ENCODE results near the gene ZNF358. TPM values are rescaled to one million over a fixed set of nuclear protein-coding genes. Genes with fewer than 3 reads are reported as not detected.
"Not testable (repeated sequence)": the region's sequence is repeated elsewhere in the genome, so short reads cannot be mapped to it uniquely, and the experiment has no call there.

The ZNF358 gene
- total RNA-seq, 2 donors from 2014 or later = 75.3 to 82.4 TPM

DNA sequence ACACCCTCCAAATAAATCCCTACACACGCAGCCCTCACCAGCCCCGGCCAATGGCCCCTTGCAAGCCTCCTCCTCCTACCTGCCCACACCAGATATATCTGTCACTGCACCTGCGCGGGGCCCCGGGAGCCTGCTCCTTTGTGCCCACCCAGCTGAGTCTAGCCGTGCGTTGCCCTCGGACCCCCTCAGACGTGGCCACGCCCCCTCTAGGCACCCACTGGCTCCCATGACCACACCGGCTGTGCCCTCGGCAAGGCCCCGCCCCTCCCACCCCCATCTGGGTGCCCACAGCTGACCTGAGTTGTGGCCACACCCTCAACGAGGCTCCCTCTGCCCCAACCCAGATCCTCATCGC lies 13.3 kb downstream of the ZNF358 start:
- ATAC-seq (no peak), DNase-seq (no peak)
- intact Hi-C loops (cut with DNase I) = loop anchor here in 1 of 2 donors (10.0 kb wide), 1 partner anchor 134 kb away; no protein-coding TSS in a partner anchor

DNA sequence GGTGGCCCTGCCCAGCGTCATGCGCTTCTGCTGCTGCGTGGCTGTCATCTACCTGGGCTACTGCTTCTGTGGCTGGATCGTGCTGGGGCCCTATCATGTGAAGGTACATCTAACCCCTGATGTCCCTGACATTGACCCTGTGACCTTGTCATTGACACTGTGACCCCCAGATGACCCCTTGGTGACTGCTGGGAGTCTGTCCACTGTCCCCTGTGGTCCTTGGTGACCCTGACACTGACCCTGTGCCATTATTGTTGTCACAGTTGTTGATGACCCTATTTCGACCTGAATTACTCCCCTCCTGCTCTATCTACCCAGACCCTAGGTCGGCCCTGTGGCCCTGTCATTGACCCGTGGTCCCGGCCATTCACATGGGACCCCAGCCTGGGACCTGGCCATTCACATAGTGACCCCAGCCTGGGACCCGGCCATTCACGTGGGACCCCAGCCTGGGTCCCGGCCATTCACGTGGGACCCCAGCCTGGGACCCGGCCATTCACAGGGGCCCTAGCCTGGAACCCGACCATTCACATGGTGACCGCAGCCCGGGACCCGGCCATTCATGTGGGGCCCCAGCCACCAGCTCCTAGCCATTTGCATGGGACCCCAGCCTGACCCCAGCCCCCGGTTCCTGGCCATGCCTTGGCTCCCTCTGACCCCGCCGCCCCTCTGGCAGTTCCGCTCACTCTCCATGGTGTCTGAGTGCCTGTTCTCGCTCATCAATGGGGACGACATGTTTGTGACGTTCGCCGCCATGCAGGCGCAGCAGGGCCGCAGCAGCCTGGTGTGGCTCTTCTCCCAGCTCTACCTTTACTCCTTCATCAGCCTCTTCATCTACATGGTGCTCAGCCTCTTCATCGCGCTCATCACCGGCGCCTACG lies 13.9 kb downstream of the ZNF358 start:
- DNase-seq (no peak), ATAC-seq (no peak)
- intact Hi-C loops (cut with DNase I) = loop anchor here in 1 of 2 donors (10.0 kb wide), 1 partner anchor 135 kb away; no protein-coding TSS in a partner anchor

DNA sequence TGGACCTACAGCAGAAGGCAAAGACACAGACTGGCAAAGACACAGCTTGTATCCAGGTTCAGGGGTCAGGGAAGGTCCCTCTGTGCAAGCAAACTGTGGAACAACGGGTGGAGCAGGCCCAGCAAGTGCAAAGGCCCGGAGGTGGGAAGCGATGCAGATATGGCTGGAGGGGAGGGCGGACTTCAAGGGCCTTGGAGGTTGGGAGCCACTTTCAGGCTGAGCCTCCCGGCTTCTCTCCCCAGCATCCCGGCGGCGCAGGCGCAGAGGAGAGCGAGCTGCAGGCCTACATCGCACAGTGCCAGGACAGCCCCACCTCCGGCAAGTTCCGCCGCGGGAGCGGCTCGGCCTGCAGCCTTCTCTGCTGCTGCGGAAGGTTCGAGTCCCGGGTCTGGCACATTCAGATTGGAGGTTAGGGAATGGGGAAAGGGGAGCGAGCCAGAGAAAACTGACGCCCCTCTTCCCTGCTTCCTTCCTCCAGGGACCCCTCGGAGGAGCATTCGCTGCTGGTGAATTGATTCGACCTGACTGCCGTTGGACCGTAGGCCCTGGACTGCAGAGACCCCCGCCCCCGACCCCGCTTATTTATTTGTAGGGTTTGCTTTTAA lies 17.5 kb downstream of the ZNF358 start:
- intact Hi-C loops (cut with DNase I) = no loop called here
- ATAC-seq = peak in 1 of 2 donors; percentile 28

DNA sequence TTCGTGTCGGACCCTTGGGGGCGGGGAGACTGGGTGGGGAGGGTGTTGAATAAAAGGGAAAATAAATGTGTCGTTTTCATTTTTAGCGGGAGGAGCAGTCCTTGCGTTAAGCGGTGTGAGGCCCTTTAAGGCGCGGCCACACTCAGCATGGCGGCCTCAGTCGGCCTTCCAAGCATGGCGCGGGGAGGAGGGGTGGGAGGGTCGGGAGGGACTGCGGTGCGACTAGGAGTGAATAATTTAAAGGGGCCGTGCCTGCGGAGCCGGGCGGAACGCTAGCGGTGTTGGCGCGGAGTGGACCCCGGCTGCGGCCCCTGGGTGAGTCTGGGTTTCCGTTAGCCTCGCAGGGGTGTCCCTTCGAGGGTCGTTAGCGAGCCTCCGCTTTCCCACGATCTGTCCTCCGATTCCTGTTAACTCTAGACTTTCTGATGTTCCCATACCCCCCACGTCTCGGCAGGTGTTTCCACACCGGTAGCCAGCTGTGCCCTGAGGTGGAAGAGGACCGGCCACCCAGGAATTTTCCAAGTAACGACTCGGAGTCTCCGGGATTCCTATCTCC lies 18.1 kb downstream of the ZNF358 start:
- DNase-seq (peak; percentile 89), ATAC-seq (peak; percentile 83 to 84)
- intact Hi-C loops (cut with DNase I) = no loop called here

More for the DNA sequence above, 17.5 kb downstream of the ZNF358 start:
- DNase-seq = peak; percentile 86

DNA sequence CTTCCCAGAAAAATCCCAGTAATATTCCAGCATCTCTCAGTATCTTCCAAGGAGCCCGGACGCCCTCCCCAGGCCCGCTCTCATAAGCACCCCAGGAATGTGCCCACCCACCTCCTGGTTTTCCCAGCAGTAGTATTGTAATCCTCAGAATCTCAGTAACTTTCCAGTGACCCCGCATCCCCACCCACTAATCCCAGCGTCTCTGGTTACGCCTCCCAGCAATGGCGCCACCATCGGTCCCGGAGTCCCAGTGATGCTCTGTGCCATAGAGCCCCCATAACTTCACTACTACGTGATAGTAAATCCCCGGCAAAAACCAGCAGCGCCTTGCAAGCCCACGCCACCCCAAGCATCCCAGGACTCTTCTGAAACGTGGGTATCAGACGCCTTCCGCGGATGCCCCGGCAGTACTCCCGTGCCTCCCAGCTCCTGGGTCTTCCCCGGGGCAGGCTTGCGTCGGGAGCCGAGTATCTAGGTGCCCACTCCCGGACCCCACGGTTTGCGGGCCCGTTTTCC lies 18.7 kb downstream of the ZNF358 start:
- DNase-seq (peak; percentile 77), ATAC-seq (peak; percentile 47 to 62)
- intact Hi-C loops (cut with DNase I) = no loop called here

DNA sequence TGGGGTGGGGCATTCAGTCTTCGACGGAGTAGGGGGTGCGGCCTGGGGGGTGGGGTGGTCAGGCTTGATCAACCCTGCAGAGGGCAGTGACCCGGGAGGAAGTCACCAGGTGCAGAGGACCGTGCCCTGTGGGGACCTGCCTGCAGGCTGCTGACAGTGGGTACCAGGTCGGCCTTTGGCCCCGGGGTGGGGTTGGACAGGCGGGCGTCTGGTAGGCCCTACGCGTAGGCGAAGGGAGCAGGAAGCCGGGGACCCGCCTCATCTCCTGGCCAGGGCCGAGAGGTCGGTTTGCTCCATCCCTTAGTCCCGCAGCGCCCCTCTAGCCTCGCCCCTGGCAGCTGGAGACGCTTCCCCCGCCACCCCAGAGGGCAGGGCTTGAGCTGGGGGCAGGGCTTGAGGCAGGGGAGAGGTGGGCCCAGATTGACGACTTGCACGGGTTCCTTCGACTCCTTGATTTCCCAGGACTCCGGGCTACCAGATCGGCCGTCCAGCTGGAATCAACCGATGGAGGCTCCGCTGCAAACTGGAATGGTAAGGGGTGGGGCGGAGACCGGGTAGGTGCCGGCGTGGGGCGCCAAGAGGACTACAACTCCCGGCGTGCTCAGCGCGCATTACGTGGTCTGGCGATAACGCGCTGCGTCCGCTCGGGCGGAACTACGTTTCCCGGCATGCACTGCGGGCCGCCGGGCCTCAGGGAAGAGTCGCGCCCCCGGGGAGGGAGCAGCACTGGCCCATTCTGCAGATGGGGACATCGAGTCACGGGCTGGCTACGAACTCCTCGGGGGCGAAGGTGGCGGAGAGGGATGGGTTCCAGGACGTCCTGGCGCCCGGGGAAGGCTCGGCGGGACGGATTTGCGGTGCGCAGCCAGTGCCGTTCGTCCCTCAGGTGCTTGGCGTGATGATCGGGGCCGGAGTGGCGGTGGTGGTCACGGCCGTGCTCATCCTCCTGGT lies 19.4 kb downstream of the ZNF358 start, which contains the start of gene PNPLA6:
Gene PNPLA6 (plus strand): TSS at position 671 of the 951 bp plus-strand sequence. CDS start 72 bp downstream, at position 743.
- ATAC-seq = peak; percentile 86 to 87
- intact Hi-C loops (cut with DNase I) = no loop called here
- DNase-seq = peak; percentile 97

DNA sequence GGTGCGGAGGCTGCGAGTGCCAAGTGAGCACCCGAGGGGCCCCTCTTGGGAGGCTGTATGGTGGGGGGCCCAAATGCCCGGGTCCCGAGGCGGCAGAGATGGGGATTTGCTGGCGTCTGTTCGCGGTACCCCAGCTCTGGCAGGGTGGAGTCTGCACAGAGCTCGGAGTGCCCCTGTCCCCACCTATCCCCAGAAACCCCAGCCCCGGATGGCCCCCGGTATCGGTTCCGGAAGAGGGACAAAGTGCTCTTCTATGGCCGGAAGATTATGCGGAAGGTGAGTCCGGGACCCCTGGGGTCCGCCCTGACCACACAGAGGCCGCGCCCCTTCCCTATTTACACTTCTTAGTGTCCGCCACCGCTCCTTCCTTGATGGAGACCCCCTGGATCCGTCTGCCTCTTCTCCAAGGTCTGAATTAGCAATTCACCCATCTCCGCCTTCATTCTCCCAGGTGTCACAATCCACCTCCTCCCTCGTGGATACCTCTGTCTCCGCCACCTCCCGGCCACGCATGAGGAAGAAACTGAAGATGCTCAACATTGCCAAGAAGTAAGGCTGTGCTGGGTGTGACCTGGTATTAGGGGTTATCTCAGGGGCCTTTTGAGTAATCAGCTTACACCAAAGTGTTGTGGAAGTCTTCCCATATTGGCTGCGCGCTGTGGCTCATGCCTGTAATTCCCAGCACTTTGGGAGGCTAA lies 20.2 kb downstream of the ZNF358 start:
- intact Hi-C loops (cut with DNase I) = no loop called here
- no peak for ATAC-seq
- no peak for DNase-seq

DNA sequence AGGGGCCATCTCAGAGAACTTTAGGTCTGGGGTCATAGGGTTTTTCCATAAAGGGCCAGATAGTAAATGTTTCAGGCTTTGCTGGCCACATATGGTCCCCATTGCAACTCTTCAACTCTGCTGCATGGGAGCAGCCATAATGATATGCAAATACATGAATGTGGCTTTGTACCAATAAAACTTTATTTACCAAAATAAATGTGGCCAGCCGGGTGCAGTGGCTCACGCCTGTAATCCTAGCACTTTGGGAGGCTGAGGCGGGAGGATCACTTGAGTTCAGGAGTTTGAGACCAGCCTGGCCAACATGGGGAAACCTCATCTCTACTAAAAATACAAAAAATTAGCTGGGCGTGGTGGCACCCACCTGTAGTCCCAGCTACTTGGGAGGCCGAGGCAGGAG lies 23.1 kb downstream of the ZNF358 start:
- ATAC-seq; DNase-seq; intact Hi-C loops (cut with DNase I): not testable (repeated sequence)

DNA sequence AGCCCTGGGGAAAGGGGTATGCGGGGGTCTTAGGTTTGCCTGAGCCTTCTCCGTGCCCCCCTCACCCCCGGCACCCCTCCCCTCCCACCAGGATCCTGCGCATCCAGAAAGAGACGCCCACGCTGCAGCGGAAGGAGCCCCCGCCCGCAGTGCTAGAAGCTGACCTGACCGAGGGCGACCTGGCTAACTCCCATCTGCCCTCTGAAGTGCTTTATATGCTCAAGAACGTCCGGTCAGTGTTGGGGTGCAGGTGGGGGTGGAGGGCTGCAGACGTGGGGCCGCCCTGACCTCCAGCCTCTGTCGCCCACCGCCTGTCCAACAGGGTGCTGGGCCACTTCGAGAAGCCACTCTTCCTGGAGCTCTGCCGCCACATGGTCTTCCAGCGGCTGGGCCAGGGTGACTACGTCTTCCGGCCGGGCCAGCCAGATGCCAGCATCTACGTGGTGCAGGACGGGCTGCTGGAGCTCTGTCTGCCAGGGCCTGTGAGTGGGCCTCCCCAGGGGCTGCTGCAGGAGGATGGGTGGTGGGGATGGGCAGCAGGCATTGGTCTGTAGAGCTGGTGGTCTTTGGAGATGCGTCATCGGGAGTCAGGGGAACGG lies 24.0 kb downstream of the ZNF358 start:
- no peak for DNase-seq
- intact Hi-C loops (cut with DNase I) = no loop called here
- ATAC-seq = no peak

DNA sequence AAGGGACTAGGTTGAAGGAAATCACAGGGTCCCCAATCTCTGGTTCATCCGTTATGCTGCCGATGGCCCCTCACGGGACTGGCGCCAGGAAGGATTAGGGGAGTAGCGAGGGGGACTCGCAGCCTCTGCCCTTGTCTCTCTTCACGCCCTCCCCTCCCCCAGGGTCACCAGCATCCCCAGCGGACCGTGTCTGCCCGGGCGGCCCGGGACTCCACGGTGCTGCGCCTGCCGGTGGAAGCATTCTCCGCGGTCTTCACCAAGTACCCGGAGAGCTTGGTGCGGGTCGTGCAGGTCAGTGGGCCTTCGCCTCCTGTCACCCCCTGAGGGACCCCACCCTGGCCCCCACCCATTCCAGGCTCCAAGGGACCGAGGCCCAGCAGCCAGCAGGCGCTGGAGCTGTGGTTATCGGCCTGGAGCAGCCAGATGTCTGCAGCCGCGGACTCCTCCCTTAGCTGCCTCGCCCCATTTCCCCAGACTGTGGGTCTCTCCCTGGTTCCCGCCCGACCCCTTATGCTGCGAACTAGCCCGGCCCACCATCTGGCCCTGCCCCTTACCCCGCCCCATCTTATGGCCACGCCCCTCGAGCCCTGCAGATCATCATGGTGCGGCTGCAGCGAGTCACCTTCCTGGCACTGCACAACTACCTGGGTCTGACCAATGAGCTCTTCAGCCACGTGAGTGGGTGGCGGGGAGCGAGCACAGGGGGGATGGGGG lies 25.0 kb downstream of the ZNF358 start:
- intact Hi-C loops (cut with DNase I) = no loop called here
- DNase-seq (no peak), ATAC-seq (peak in 1 of 2 donors; percentile 16)

DNA sequence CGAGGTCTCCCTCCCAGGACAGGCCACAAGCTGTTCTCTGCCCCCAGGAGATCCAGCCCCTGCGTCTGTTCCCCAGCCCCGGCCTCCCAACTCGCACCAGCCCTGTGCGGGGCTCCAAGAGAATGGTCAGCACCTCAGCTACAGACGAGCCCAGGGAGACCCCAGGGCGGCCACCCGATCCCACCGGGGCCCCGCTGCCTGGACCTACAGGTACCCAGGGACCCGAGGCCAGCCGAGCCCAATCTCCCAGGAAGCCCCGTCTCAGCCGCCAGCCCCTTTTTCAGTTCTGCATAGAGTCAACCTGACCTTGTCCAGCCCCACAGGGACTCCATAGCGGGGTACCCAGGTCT lies 25.5 kb downstream of the ZNF358 start:
- intact Hi-C loops (cut with DNase I) = no loop called here
- ATAC-seq (no peak), DNase-seq (no peak)

DNA sequence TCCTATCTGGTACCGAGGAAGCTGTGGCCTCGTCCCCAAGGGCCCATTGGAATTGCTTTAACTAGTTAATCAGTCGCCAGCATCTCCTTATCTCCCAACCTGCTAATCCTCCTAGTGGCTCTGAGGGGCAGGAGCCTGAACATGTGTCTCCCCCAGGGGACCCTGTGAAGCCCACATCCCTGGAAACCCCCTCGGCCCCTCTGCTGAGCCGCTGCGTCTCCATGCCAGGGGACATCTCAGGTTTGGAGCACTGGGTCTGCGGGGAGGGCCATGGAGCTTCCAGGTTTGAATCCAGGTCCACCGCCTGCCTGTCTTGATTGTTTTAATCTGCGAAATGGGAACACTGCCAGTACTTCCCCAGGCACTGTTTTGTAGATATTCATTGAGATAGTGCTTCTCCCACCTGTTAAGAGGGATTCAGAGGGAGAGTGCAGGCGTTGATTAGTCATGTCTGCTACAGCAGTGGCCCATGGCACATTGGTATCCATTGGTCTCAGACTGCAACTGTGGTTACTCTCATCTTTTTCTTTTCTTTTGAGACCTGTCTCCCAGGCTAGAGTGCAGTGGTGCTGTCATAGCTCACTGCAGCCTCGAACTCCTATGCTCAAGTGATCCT lies 26.0 kb downstream of the ZNF358 start:
- no peak for DNase-seq
- no peak for ATAC-seq
- intact Hi-C loops (cut with DNase I) = no loop called here

DNA sequence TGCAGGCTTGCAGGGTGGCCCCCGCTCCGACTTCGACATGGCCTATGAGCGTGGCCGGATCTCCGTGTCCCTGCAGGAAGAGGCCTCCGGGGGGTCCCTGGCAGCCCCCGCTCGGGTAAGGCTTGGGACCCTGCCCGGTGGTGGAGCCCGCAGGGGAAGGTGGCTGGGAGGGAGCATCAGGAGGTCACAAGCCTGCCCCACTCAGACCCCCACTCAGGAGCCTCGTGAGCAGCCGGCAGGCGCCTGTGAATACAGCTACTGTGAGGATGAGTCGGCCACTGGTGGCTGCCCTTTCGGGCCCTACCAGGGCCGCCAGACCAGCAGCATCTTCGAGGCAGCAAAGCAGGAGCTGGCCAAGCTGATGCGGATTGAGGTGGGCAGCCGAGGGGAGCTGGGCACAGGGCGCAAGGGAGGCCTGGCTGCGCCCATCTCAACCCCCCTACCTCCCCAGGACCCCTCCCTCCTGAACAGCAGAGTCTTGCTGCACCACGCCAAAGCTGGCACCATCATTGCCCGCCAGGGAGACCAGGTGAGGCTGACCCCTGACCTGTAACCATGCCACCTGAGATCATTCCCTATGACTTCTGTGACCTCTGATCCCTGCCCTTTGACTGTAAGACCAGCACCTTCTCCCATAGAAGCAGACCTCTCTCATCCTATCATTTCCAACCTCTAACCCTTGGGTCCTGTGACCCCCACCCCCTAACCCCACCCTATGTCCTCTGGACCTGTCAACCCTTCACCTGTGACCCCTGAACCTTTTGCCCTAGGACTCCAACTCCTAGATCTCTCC lies 26.8 kb downstream of the ZNF358 start:
- no peak for ATAC-seq
- intact Hi-C loops (cut with DNase I) = no loop called here
- DNase-seq = no peak

DNA sequence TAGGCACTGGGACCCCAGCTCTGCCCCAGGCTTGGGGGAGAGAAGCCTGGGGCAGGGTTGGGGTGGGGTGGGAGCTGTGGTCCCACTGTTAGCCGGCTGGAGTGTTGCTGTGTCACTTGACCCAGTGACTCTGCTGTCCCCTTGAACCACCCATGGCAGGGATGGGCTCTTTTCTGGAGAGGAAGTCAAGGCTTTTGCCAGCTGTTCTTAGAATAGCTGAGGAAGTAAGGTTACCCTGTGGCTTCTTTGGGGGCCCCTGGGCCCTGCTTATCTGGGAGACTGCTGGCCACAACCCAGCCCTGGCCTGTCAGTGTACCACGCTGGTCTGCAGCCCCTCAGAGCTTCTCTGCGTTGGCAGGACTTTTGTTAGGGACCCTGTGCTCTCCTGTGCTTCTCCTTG lies 28.7 kb downstream of the ZNF358 start:
- ATAC-seq (peak; percentile 45 to 50), DNase-seq (no peak)
- intact Hi-C loops (cut with DNase I) = no loop called here

DNA sequence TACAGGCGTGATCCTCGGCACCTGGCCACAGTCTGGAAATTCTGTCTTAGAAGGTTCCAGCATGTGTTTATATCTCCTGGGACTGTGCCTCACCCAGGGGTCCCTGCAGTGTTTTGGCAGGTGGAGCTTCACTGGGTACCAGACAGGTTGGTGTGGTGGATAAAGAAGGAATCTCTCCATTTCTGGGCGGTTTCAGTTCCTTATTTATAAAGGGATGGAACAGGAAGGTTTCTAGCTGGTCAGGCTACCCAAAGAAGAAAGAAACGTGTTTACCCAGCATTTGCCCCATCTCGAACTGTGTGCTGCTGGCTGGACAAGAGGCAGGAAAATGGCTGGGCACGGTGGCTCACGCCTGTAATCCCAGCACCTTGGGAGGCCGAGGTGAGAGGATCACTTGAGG lies 29.4 kb downstream of the ZNF358 start:
- ATAC-seq (no peak), DNase-seq (no peak)
- intact Hi-C loops (cut with DNase I) = no loop called here

DNA sequence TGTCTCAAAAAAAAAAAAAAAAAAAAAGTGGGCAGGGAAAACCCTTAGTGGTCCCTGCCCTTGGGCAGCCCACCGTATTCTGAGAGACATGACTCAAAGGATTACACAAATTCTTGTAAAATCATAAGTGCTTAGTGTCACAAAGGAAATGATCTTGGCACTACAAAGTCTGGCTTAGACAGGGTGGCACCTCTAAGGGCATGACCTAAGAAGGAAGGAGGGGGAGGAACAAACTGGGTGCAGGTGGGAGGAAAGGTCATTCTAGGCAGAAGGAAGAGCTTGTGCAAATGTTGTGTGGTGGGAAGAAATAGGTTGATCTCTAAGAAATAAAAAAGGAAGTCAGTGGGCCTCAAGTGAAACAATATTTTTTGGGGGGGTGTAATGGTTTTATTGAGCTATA lies 30.0 kb downstream of the ZNF358 start:
- DNase-seq (no peak), ATAC-seq (no peak)
- intact Hi-C loops (cut with DNase I) = no loop called here
